HT-29 (cell line): Measurements from ENCODE around the gene GSTM1. TPM values are rescaled to one million over a fixed set of nuclear protein-coding genes. Genes with fewer than 3 reads are reported as not detected.

Experiments used
- DNase-seq: peaks from one replicate; pipeline ENCODE4 v3.0.0-alpha.2; 2015; ENCODE audit warnings: low spot score
- total RNA-seq: library from RNA; depleted of rRNA; stranded (reverse); fragments of >200 nt; shearing (Covaris generic); gene quantifications from 2 replicates; pipeline ENCODE4 v1.2.3, GENCODE V29; 2014; rRNA removed

Gene GSTM1
- not detected in 2 replicates for total RNA-seq

DNA sequence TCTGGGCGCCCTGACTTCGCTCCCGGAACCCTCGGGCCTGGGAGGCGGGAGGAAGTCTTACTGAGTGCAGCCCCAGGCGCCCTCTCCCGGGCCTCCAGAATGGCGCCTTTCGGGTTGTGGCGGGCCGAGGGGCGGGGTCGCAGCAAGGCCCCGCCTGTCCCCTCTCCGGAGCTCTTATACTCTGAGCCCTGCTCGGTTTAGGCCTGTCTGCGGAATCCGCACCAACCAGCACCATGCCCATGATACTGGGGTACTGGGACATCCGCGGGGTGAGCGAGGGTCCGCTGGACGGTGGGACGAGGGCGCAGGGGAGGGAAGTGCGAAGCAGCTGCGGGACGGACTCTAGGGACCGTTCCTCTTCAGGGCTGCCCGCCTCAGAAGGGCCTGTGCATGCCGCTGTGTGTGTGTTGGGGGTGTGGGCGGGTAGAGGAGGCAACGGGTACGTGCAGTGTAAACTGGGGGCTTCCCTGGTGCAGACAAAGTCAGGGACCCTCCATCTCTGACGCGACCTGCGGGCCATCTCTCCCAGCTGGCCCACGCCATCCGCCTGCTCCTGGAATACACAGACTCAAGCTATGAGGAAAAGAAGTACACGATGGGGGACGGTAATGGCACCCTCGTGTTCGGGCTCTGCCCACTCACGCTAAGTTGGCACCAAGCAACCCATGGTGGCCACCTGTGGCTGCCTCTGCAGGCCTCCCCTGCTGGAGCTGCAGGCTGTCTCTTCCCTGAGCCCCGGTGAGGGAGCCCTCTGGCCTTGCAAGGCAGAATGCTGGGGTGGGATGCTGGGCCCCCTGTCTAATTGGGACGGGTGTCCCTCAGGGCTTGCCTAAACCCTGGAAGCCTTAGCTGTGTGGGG, at the start of gene GSTM1:
Gene GSTM1, plus strand, starts transcription at position 177 of the 859 bp plus-strand sequence. Its CDS starts 57 bp downstream, at position 234.
- no peak for DNase-seq

DNA sequence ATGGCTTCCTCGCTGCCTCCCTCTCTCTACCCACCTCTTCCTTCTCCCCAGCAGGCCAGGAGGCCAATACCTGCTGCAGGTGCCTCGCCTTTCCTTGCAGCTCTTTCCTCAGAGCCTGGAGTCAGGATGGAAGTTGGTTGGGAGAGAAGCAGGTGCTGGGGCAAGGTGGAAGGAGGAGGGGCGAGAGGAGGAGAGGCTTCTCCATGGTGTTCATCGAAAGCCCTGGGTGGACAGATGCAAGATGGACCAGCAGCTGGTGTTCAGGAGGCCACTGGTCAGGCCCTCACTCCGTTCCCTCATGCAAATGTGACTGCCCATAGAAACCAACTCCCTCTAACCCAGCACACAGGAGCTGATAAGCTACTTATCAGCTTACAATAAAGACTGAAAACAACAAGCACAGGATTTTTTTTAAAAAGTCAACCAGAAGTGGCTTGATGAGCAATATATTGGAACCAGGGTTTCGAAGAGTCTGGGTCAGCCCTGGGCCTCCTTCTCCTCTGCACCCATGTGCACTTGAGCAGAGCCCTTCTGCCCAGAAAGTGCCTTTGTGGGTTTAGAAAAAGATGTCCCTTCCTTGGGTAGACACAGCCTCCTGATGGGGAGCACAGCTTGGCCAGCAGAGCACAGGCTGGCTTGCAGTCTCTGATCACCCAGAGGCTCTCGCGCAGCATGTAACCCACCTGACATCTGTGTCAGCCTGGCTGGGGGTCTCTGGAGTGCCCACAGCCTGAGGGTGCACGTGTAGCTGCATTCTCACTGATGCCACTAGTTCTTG, 48.4 kb upstream of the GSTM1 start:
- no peak for DNase-seq

DNA sequence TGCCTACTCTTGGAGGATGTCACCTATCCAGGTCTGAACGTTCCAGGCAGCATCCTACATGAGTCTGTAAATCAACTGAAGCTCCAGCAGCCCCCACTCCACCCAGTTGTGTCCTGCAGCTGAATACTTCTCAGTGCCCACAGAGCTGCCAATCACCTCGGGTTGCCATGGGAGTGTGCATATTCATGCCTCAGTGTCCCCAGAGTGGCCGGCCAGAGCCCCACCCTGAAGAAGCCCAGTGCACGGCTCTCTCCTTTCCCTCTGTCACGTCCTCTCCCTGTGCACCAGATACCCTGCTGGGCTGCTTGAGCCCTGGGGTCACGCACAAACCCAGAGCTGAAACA, 47.8 kb upstream of the GSTM1 start:
- no peak for DNase-seq

DNA sequence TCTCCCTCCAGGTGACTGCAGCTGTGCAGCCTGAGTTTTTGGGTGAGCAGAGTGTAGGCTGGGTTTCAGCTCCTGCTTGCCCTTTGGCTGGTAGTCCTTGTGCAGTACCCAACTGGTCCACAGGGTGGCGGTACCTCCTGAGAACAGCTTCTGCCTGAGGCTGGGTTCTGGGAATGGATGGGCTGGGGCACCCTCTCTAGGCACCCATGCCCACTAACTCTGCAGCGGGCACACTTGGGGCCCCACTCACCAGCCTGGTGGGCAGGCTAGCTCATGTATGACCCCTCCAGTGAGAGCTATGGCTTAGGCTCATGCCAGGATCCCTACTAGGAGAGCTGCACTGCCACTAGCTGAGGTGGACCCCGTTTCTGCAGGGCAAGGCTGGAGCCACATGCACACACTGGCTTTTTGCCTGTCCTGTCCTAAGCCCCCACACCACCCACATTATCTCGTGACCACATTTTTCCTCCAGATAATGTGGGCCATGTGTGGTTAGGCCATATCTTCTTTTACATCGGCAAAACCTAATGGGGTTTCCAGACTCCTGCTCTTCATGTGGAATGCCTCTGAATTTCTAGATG, 47.2 kb upstream of the GSTM1 start:
- DNase-seq = peak; percentile 80

DNA sequence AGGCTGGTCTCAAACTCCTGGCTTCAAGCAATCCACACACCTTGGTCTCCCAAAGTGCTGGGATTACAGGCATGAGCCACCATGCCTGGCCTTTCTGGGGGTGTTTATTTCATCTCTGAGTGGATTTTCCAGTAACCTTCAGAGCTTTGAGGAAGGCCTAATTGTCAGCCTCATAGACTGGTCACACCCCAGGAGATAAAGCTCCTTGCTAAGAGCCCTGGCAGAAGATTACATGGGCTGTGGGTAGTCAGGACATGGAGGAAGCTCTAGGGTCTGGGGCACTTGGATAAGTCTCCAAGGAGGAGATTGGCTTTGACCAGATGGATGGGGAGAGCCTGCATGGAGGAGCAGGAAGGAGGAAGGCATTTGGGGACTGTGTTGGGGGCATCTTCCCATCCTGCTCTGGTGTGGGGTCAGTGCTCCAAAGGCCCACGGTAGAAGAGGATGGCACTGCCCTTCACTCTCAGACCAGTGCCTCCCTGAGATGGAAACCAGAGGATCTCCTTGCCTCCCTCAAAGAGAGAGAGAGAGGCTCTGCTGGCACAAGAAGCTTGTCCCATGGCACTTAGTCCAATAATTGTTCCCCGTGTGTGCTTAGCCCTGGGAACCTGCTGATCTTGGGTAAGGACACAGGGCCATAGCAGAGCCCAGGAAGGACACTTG, 46.4 kb upstream of the GSTM1 start:
- DNase-seq = no peak

DNA sequence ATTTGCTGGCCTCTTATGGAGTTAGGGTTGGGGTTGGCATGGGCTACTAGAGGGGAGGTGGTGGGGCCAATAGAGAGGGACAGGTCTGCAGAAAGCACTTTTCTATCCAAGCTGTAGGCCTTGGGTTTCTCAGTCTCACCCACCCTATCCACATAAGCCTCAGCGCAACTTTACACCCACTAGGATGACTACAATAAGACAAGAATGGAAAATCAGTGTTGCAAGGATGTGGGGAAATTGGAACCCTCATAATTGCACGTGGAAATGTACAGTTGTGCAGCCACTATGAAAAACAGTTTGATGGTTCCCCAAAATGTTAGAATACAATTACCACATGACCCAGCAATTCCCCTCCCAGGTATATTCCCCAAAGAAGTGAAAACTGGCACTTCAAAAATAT, 45.8 kb upstream of the GSTM1 start:
- no peak for DNase-seq

DNA sequence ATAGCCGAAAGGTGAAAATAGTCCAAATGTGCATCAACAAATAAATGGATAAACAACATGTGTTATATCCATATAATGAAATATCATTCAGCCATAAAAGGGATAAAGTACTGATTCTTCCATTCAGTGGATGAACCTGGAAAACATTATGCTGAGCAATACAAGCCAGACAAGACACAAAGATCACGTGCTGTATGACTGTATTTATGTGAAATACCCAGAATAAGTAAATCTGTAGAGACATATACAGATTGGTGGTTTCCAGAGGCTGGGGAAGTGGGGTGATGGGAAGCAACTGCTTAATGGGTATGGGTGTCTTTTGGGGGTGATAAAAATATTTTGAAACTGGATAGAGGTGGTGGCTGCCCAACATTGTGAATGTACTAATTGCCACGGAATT, 45.0 kb upstream of the GSTM1 start:
- no peak for DNase-seq

DNA sequence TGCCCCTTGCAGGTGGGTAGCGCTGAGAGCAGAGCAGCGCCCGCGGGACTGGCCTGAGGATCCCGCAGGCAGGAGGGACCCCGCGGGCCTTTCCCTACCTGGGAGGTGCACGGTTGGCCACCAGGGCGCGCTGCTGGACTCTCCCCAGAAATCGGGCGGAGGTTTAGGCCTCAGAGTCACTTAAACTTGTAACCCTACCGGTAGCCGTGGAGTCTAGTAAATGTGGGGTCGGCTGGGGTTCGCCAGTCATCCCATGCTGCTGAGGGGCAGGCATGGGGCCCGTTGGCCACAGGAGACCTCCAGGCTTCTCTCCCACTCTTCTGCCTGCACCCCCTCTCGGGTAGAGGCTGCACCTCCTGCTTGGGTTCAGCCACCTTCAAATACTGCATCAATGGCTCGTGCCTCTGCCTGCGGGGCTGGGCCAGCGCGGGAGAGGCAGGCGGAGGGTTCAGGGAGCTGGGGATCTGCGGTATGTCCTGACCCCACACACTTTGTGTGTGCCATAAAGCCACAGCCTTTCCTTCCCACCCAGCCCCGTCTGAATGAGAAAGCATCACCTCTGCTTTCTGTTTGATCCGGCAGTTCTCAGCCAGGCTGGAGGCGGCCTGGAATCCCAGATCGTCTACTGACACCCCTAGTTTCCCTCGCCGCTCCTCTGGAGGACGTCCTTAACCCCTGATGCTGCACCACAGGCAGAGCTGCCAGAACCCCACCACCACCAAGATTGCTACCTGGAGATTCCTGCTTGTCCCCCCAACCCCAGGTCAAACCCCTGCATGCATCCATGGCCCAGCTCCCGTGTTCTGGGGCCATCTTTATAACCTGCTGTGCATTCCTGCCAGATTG, 44.0 kb upstream of the GSTM1 start:
- DNase-seq = peak; percentile 73

DNA sequence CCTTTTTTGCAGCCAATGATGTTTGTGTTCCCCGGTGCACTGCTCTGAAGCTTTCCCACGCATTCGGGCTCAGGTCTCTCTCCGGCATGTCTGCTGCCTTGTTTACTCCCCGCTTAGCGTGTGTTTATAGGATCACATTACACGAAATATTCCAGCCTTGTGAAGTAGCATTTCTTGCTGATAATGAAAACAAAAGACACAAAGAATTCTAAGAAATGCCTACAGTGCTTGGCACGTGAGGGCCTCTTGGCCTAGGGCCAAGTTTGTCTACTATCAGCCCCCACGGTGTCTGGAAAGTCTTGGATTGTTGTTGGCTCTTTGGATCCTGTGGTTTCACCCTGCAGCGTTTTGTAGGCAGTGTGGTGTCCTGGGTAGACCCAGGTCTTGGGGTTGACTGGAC, 42.9 kb upstream of the GSTM1 start:
- no peak for DNase-seq

DNA sequence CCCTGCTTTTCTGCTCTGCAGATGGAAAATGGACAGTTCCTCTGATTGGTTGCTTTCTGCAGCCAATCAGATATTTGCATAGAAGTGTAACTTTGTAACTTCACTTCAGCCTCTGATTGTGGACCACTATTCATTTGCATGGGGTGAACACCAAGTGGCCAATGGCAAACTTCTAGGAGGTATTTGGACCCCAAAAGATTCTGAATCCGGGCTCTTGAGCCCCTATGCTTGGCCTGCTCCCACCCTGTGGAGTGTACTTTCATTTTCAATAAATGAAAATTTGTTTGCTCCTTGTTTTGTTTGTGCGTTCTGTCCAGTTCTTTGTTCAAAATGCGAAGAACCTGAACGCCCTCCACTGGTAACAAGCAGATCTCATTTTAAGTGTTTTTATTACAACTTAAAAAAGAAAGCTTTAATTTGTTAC, 38.1 kb upstream of the GSTM1 start:
- no peak for DNase-seq

DNA sequence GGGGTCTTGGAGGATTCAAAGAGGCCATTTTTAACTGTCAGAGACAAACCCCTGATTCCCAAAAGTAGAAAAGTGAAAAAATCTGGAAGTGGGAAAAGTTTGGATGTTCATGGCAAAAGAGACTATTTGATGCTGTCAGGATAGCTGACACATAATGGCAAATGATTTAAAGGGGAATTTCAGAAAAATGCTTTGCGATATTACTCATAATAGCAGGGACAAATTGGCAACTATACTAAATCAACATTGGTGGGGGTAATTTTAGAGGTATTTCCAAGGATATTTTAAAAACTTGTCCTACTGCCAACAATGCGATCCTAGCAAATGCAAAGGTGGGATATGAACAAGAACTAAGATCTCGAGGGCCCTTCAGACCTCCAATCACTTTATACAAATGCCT, 37.0 kb upstream of the GSTM1 start:
- DNase-seq = no peak

DNA sequence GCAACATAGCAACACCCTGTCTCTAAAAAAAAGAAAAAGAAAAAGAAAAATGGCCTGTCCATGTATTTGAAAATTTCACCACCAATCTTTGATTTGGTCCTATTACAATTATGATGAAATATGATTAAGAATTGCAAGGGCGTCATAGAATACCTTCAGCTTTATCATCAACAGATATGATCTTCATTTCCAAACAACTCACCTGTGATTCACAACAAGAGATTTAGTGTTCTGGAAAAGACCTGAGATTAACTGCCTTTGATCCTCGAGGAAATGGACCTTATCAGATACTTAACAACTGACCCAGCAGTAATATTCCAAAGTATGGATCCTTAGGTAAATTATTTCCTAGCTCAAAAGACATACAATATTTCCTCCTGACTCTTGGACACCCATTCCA, 35.2 kb upstream of the GSTM1 start:
- DNase-seq = no peak

DNA sequence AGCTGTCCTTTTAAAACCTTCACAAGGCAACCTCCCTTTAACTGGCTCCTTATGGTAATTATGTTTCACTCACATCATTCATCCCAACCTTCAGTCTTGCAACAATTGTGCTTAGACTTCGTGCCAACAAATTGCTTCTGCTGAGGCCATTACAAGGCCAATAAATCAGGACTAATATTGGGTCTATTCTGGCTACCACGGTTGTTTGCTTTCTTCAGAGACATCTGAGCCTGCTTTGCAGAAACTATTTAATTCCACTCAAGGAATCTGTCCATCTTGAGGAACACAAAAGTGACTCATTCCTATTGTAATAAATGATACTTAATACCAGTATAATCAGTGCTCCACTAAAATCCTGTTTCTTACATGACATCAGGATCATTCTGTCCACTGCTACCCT, 34.3 kb upstream of the GSTM1 start:
- DNase-seq = no peak

DNA sequence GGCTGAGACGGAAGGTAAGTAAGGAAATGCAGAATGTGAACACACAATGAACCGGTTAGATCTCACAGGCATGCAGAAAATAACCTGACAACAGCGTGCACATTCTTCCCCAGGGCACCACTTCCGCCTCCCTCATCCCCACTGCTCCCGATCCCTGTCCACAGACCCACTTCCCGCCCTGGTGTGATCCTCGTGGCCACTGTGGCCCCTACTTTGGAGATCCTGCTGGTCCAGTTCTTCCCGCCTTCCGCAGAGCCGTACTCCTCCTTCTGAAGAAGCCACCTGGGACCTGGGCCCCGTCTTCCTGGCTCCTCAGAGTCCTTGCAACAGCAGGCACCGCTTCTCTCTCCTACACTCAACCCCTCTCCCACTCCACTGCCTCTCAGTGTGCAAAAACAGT, 33.1 kb upstream of the GSTM1 start:
- no peak for DNase-seq

DNA sequence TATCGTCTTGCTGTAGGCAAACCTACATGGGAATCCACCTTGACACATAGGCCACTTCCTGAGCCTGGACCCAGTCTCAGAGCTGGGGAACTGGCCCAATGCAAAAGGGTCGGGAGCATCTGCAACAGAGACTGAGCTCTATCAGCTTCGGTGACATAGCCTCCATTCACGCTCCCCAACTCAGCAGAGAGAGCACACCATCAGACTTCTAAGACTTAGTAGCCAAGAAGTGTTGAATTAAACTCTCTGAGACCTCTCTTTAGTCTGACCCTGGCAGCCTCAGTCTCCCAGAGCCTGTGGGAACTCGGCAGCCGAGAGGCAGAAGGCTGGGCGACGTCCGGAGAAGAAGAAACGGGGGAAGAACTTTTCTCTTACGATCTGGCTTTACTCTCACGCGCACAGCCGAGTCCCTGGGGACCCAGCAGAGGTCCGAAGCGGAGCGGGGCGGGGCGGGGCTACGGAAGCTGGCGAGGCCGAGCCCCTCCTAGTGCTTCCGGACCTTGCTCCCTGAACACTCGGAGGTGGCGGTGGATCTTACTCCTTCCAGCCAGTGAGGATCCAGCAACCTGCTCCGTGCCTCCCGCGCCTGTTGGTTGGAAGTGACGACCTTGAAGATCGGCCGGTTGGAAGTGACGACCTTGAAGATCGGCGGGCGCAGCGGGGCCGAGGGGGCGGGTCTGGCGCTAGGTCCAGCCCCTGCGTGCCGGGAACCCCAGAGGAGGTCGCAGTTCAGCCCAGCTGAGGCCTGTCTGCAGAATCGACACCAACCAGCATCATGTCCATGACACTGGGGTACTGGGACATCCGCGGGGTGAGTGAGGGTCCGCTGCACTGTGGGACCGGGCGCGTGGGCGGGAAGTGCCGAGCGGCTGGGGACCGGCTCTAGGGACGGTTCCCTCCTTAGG, 31.8 kb upstream of the GSTM1 start, which contains the start of gene GSTM4:
Gene GSTM4, plus strand, starts transcription at position 485 of the 905 bp plus-strand sequence. Its CDS starts 291 bp downstream, at position 776.
- DNase-seq = peak; percentile 56

DNA sequence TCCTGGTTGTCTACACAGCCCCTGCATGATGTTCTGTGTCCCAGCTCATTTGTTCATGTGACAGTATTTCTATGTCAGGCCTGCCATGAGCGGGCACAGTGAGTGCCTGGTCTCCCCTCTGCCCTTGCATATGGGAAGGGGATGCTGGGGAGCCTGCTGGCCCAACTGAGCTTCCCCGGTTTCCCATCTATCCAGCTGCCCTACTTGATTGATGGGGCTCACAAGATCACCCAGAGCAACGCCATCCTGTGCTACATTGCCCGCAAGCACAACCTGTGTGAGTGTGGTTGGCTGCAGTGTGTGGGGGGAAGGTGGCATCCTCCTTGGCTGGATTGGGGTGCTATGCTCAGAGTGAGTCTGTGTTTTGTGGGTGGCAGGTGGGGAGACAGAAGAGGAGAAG, 30.2 kb upstream of the GSTM1 start:
- no peak for DNase-seq

DNA sequence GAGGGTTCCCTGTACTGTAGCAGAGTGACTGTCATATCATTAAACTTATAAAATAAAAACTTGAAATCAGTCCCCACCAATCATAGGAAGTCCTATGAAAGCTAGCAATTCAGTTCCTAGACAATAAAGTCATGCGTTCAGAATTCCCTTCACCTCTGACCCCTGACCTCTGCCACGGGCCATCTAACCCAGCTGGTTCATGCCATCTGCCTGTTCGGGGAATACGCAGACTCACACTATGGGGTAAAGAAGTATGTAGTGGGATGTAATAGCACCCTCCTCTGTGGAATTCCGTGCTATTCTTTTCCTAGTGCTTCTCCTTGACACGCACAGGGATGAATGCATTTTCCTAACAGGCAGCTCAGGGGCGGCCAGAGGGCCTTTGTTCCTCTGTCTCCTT, 29.6 kb upstream of the GSTM1 start:
- DNase-seq = no peak

DNA sequence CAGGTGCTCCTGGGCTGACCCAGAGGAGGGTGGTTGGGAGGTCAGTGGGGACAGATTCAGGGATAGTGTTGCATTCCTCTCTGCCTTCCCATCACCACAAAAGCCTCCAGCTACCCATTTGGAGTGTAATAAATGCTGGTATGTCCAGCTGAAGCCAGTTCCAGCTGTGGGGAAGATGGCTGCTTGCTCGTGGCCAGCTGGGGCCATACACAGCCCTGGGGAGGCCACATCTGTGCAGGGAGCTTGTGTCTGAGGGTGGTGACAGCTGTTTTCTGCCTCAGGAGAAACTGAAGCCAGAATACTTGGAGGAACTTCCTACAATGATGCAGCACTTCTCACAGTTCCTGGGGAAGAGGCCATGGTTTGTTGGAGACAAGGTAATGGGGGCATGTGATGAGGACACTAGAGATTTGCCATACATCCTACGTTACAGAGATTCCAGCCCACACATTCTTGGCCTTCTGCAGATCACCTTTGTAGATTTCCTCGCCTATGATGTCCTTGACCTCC, 29.0 kb upstream of the GSTM1 start:
- DNase-seq = no peak

DNA sequence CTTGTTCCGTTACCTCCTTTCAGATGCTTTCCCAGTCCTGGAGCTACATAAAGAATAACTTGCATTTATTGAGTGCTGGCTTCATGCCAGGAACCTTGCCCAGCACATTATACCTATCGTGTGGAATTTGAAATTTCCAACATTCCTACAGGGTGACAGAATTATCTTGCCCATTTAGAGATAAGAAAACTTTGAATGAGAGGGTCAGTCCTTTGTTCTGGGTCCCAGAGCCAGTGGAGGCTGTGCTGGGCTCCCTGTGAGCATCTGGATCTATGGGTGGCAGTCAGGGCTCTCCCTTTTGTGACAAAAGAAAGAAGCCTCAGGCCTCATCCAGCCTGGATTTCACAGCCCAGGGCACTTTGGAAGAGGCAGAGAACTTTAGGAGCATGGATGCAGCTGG, 28.5 kb upstream of the GSTM1 start:
- no peak for DNase-seq
